Ovary (tissue), 3 donors: ENCODE measurements around the gene ATRNL1.

ENCODE experiments used
- EP300 ChIP-seq: sonication (generic); formaldehyde crosslinking; IDR thresholded peaks from one replicate; pipeline ENCODE4 v1.6.1; 2017; ENCODE audit warnings: antibody characterized with exemption
- POLR2A ChIP-seq: fragments of 450-650 bp; IDR thresholded peaks from one replicate; pipeline ENCODE4 v1.6.1; 2017; ENCODE audit warnings: antibody characterized with exemption, mild to moderate bottlenecking, moderate library complexity
- TF ChIP-seq, protein P1 (sequence below), 3 donors: fragments of 450-650 bp in 2 of 3; fragments of 200-600 bp in 1 of 3; IDR thresholded peaks; one replicate each; pipeline versions ENCODE4 v1.5.1 to v1.8.0; 2016 to 2022; ENCODE audit warnings: antibody characterized with exemption in 3 of 3, mild to moderate bottlenecking in 1 of 3
- donor health status: DM: no; HTN: no; CAD: no.

DNA sequence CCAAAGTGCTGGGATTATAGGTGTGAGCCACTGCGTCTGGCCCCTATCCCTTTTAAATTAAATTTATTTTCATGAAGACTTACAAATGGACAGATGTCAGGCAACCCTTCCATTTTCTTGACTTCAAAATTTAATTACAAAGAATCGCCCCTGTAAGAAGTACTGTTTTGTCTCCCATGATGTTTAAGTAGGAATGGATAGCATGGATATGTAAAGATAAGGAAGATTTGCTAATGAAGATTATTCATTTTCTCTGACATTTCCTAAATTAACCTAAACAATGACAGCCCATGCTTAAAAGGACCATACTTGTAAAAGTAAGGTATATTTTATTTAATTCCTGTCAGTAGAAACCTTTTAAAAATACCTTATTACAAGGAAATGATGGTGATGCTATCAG, 627.0 kb downstream of the ATRNL1 start:
- TF ChIP-seq, protein P1, sequence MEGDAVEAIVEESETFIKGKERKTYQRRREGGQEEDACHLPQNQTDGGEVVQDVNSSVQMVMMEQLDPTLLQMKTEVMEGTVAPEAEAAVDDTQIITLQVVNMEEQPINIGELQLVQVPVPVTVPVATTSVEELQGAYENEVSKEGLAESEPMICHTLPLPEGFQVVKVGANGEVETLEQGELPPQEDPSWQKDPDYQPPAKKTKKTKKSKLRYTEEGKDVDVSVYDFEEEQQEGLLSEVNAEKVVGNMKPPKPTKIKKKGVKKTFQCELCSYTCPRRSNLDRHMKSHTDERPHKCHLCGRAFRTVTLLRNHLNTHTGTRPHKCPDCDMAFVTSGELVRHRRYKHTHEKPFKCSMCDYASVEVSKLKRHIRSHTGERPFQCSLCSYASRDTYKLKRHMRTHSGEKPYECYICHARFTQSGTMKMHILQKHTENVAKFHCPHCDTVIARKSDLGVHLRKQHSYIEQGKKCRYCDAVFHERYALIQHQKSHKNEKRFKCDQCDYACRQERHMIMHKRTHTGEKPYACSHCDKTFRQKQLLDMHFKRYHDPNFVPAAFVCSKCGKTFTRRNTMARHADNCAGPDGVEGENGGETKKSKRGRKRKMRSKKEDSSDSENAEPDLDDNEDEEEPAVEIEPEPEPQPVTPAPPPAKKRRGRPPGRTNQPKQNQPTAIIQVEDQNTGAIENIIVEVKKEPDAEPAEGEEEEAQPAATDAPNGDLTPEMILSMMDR (IDR thresholded peaks at IDR 0.05), result no peak
- TF ChIP-seq POLR2A (no peak), EP300 (no peak)
